HepG2 (cell line): Measurements from ENCODE around the gene RPL23. TPM values are rescaled to one million over a fixed set of nuclear protein-coding genes. Genes with fewer than 3 reads are reported as not detected.
A peak's percentile ranks its signal among the peaks of the same experiment; 100 is the strongest.

ENCODE experiments used
- AKNA ChIP-seq: sonication (generic); formaldehyde crosslinking; IDR thresholded peaks from 2 replicates; pipeline ENCODE4 v1.4.0; 2020; ENCODE audit warnings: missing genetic modification reagents, borderline replicate concordance
- ARHGAP35 ChIP-seq: sonication (generic); formaldehyde crosslinking; IDR thresholded peaks from 2 replicates; pipeline ENCODE4 v1.9.0; 2022; ENCODE audit warnings: mild to moderate bottlenecking, inconsistent platforms, moderate library complexity, missing genetic modification reagents, borderline replicate concordance
- HIVEP1 ChIP-seq: sonication (generic); formaldehyde crosslinking; IDR thresholded peaks from 2 replicates; pipeline ENCODE4 v1.4.0; 2020; ENCODE audit warnings: mild to moderate bottlenecking, missing genetic modification reagents
- HNF4G ChIP-seq, 2 experiments: sonication (generic) in 1 of 2; formaldehyde crosslinking in 1 of 2; IDR thresholded peaks; 2 replicates each; pipeline versions ENCODE4 v1.4.0 to v1.6.1; 2011 to 2020; ENCODE audit warnings: borderline replicate concordance in 2 of 2, low read depth in 2 of 2, mild to moderate bottlenecking in 2 of 2, low read length in 1 of 2, missing genetic modification reagents in 1 of 2, moderate library complexity in 1 of 2
- KDM4B ChIP-seq: sonication (generic); formaldehyde crosslinking; IDR thresholded peaks from 2 replicates; pipeline ENCODE4 v1.4.0; 2020; ENCODE audit warnings: missing genetic modification reagents
- KLF9 ChIP-seq: IDR thresholded peaks from 2 replicates; pipeline ENCODE4 v1.6.1; 2016; ENCODE audit warnings: low read depth
- MBD4 ChIP-seq: IDR thresholded peaks from 2 replicates; pipeline ENCODE4 v1.6.1; 2012; ENCODE audit warnings: low read length, inconsistent platforms, borderline replicate concordance
- MED8 ChIP-seq: sonication (generic); formaldehyde crosslinking; IDR thresholded peaks from 2 replicates; pipeline ENCODE4 v1.8.1; 2023; ENCODE audit warnings: mild to moderate bottlenecking, missing genetic modification reagents; ENCODE audit not compliant: insufficient replicate concordance
- MTF2 ChIP-seq: sonication (generic); formaldehyde crosslinking; IDR thresholded peaks from 2 replicates; pipeline ENCODE4 v1.5.0; 2020; ENCODE audit warnings: missing genetic modification reagents, borderline replicate concordance
- MZF1 ChIP-seq: sonication (generic); formaldehyde crosslinking; IDR thresholded peaks from 2 replicates; pipeline ENCODE4 v1.8.1; 2023; ENCODE audit warnings: mild to moderate bottlenecking, missing genetic modification reagents, borderline replicate concordance
- NBN ChIP-seq: fragments of 450-650 bp; conservative IDR thresholded peaks from 2 replicates; pipeline ENCODE4 v1.6.1; 2017
- RARA ChIP-seq: IDR thresholded peaks from 2 replicates; pipeline ENCODE4 v1.6.1; 2016; ENCODE audit warnings: missing genetic modification reagents, missing compliant biosample characterization
- SP140L ChIP-seq: sonication (generic); formaldehyde crosslinking; IDR thresholded peaks from 2 replicates; pipeline ENCODE4 v1.4.0; 2020; ENCODE audit warnings: missing genetic modification reagents, borderline replicate concordance
- SYNCRIP ChIP-seq: fragments of 200-400 bp; formaldehyde crosslinking; IDR thresholded peaks from 2 replicates; pipeline ENCODE4 v1.6.1; 2018; ENCODE audit warnings: mild to moderate bottlenecking, low read depth, low read length; ENCODE audit not compliant: insufficient read depth
- TAF1 ChIP-seq: sonication (generic); formaldehyde crosslinking; IDR thresholded peaks from 2 replicates; pipeline ENCODE4 v1.4.0; 2020; ENCODE audit warnings: missing genetic modification reagents
- TBX2 ChIP-seq: sonication (generic); formaldehyde crosslinking; IDR thresholded peaks from 2 replicates; pipeline ENCODE4 v1.5.0; 2020; ENCODE audit warnings: missing genetic modification reagents, mild to moderate bottlenecking, borderline replicate concordance
- THAP7 ChIP-seq: sonication (generic); formaldehyde crosslinking; IDR thresholded peaks from 2 replicates; pipeline ENCODE4 v1.8.1; 2023; ENCODE audit warnings: mild to moderate bottlenecking, missing genetic modification reagents
- ZNF205 ChIP-seq: IDR thresholded peaks from 2 replicates; pipeline ENCODE4 v1.6.1; 2018; ENCODE audit warnings: missing biosample characterization, missing genetic modification reagents
- ZNF337 ChIP-seq: sonication (generic); formaldehyde crosslinking; IDR thresholded peaks from 2 replicates; pipeline ENCODE4 v1.5.1; 2020; ENCODE audit warnings: missing genetic modification reagents, low read depth, mild to moderate bottlenecking, borderline replicate concordance
- ZNF7 ChIP-seq: IDR thresholded peaks from 2 replicates; pipeline ENCODE4 v1.6.1; 2016; ENCODE audit warnings: missing biosample characterization, missing genetic modification reagents
- ZNF713 ChIP-seq: sonication (generic); formaldehyde crosslinking; IDR thresholded peaks from 2 replicates; pipeline ENCODE4 v1.4.0; 2020; ENCODE audit warnings: mild to moderate bottlenecking, missing genetic modification reagents
- polyA plus RNA-seq, 8 experiments: library from polyadenylated mRNA; depleted of rRNA in 3 of 8; stranded (reverse) in 7 of 8; unstranded in 1 of 8; fragments of >200 nt; fragmentation: Illumina TruSeq in 4 of 8; extraction: Trizol in 4 of 8; gene quantifications; 2 replicates each; pipeline versions ENCODE4 v1.2.1 to v1.2.3, GENCODE V29; 2011 to 2016; ENCODE audit warnings: low read depth in 4 of 8, missing spikeins in 1 of 8, mixed read lengths in 1 of 8; ENCODE audit not compliant: insufficient read depth in 1 of 8
- total RNA-seq, 5 experiments: library from RNA; depleted of rRNA; stranded (reverse); fragments of >200 nt; fragmentation: Illumina TruSeq; extraction: Trizol; gene quantifications; 2 replicates each; pipeline ENCODE4 v1.2.3, GENCODE V29; 2016; ENCODE audit warnings: low read depth in 1 of 5
- TF ChIP-seq, protein P1 (sequence below): sonication (generic); formaldehyde crosslinking; conservative IDR thresholded peaks from 2 replicates; pipeline ENCODE4 v1.5.0; 2020; ENCODE audit warnings: missing genetic modification reagents

RPL23 gene
- total and polyA plus RNA-seq, 2 of the 13 experiments (the other 11 are each of a cell fraction or from before 2014, with no cell fraction given), result 2,790 to 4,860 TPM

DNA sequence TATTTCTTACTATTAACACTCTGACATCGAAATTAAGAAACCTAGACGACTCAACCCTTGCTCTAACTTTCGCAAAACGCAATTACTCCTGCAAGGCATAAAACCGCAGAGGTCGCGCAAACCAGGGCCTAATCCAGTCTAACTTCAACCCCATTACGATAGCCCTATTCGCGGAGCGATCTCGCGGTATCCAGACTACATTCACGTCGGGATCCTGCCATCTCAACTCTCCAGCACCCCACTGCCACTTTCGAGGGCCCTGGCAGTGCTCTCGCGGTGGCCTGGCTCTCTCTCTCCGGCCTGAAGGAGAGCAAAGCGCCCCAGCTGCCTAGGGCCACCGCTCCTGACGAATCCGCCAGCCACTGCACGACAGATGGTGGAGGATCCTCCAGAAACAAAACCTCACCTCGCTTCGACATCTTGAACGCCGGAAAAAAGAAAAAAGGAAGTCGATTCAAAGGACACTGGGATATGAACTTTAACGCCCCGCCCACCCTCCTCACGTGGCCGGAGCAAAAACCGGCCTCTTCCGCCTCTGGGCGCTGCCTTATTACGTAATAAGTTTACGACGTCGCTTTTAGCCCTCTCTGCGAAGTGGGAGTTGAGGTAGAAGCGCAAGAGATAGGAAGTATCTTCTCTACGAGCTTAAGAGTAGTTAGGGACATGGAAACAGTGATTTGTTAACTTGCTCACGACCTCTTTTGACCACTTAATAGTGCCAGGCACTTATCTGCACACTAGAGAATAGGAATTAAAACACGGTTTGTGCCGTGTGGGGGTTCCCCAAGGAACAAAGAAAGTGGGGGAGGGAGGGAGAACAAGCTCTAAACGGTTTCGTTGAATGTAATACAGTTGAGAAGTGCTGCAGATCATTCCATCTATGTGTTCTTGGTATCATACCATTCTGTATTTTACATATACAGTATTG is at the start of gene RPL23 (continued):
- TF ChIP-seq MED8 (CRISPR knock-in tag) (peak; percentile 90), HNF4G (IDR thresholded peaks at IDR 0.05; ENCODE audit: borderline replicate concordance, low read depth, low read length) (no peak), HNF4G (CRISPR knock-in tag; IDR thresholded peaks at IDR 0.05; ENCODE audit: borderline replicate concordance, low read depth) (no peak; the same call in 1 of the 2 replicates), SYNCRIP (no peak), KLF9 (peak; percentile 98), TBX2 (peak; percentile 89), AKNA (CRISPR knock-in tag) (peak; percentile 83; the same call in 1 of the 2 replicates), ZNF337 (CRISPR knock-in tag) (peak; percentile 86), KDM4B (CRISPR knock-in tag) (peak; percentile 92), HIVEP1 (CRISPR knock-in tag) (no peak; the same call in 1 of the 2 replicates), ZNF7 (CRISPR knock-in tag) (0 out of 2 replicates have a peak, but pooled peaks have one; percentile 7), ZNF205 (CRISPR knock-in tag) (peak; percentile 93), ARHGAP35 (CRISPR knock-in tag) (no peak), RARA (CRISPR knock-in tag) (peak; percentile 60), TAF1 (CRISPR knock-in tag) (peak; percentile 100), THAP7 (CRISPR knock-in tag) (no peak), ZNF713 (CRISPR knock-in tag) (no peak), NBN (no peak), SP140L (CRISPR knock-in tag) (peak; percentile 95), MBD4 (no peak; the same call in 1 of the 2 replicates), MZF1 (CRISPR knock-in tag) (0 out of 2 replicates have a peak, but pooled peaks have one; percentile 10), MTF2 (CRISPR knock-in tag) (no peak)
- TF ChIP-seq, protein P1, sequence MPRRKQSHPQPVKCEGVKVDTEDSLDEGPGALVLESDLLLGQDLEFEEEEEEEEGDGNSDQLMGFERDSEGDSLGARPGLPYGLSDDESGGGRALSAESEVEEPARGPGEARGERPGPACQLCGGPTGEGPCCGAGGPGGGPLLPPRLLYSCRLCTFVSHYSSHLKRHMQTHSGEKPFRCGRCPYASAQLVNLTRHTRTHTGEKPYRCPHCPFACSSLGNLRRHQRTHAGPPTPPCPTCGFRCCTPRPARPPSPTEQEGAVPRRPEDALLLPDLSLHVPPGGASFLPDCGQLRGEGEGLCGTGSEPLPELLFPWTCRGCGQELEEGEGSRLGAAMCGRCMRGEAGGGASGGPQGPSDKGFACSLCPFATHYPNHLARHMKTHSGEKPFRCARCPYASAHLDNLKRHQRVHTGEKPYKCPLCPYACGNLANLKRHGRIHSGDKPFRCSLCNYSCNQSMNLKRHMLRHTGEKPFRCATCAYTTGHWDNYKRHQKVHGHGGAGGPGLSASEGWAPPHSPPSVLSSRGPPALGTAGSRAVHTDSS (CRISPR knock-in tag), result 0 out of 2 replicates have a peak, but pooled peaks have one; percentile 23
